ENCODE data around the gene SPTLC3. TPM values are rescaled to one million over a fixed set of nuclear protein-coding genes. Genes with fewer than 3 reads are reported as not detected.

Gene SPTLC3
- polyA plus RNA-seq (ENCODE audit: low read depth in 6 of 6) = not detected

- H3K36me3 Mint-ChIP-seq = no peaks in the 10 kb centered on the region
- peak within 1 kb of the TSS in 4 of 6 donors; percentile 39 to 89 (median 62) for H3K27ac Mint-ChIP-seq
- peaks cover 0 to 15% (median 4%) of the 10 kb centered on the region in 3 donors for H3K27me3 Mint-ChIP-seq
- peak; percentile 8 to 18 for ATAC-seq (ENCODE audit: low read depth in 2 of 2)
- H3K4me3 Mint-ChIP-seq = peak within 1 kb of the TSS in 7 of 8 donors; percentile 28 to 55 (median 43)
- no peaks in the 10 kb centered on the region for H3K9me3 Mint-ChIP-seq
- DNase-seq = no peak
- peaks cover 16 to 22% (median 22%) of the 10 kb centered on the region in 3 donors for H3K4me1 Mint-ChIP-seq
These were observed at the start of gene SPTLC3 for GRCh38 chr20:13008761-13009681. Gene SPTLC3, plus strand, starts transcription at chr20:13008972. Its CDS starts 296 bp downstream, at chr20:13009268.

DNA sequence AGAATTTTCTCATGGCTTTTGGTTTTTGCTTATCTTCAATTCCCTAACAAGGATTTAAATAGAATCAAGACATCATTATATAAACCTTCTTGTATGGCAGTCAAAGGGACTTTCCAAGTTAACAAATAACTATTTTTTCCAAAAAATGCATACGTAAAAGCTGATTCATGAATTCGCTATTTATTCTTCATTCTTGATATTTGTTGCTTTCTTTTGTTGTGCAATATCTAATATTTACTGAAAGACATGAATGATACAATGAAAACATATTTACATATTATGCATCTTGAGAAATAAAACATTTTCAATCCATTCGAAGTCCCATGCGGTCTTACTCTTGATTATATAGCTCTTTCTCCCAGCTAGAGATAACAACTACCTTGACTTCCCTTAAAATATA, 47.0 kb upstream of the SPTLC3 start:
- peaks cover 0 to 3% (median 0%) of the 10 kb centered on the region in 7 donors for H3K9me3 Mint-ChIP-seq
- H3K36me3 Mint-ChIP-seq = no peaks in the 10 kb centered on the region
- H3K4me3 Mint-ChIP-seq = no peak overlapping the region
- DNase-seq (no peak), ATAC-seq (ENCODE audit: low read depth in 2 of 2) (no peak)
- H3K27me3 Mint-ChIP-seq = peaks cover 8 to 10% (median 9%) of the 10 kb centered on the region in 3 donors
- H3K27ac Mint-ChIP-seq = no peak overlapping the region
- H3K4me1 Mint-ChIP-seq = no peaks in the 10 kb centered on the region

GRCh38 chr20:12962895-12963294, 45.9 kb upstream of the SPTLC3 start:
- no peak overlapping the region for H3K4me3 Mint-ChIP-seq
- no peaks in the 10 kb centered on the region for H3K36me3 Mint-ChIP-seq
- no peak for DNase-seq
- ATAC-seq (ENCODE audit: low read depth in 2 of 2) = no peak
- H3K27me3 Mint-ChIP-seq = peaks cover 8 to 10% (median 9%) of the 10 kb centered on the region in 3 donors
- H3K27ac Mint-ChIP-seq = no peak overlapping the region
- H3K9me3 Mint-ChIP-seq = peaks cover 0 to 3% (median 0%) of the 10 kb centered on the region in 7 donors
- no peaks in the 10 kb centered on the region for H3K4me1 Mint-ChIP-seq

DNA sequence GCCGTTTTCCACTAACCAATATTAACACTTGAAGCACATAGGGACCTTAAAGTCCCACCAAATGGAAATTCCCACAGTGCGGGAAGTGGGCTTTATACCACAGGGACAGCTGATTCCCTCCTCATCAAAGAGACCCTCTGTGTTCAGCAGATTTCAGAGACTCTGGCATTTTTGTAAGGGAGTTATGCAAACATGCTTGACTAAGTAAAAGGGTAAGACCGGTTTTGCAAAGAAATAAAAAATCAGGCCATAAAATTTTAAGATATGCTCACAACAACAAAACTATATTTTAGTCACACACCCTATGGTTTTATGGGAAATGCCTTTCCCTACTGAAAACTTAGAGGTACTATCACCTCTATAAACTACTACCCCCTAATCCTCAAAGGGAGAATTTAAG, 45.4 kb upstream of the SPTLC3 start:
- H3K27me3 Mint-ChIP-seq = peaks cover 8 to 10% (median 9%) of the 10 kb centered on the region in 3 donors
- no peak overlapping the region for H3K4me3 Mint-ChIP-seq
- no peak overlapping the region for H3K27ac Mint-ChIP-seq
- H3K9me3 Mint-ChIP-seq = peaks cover 0 to 3% (median 0%) of the 10 kb centered on the region in 7 donors
- no peak for DNase-seq
- ATAC-seq (ENCODE audit: low read depth in 2 of 2) = no peak
- H3K4me1 Mint-ChIP-seq = no peaks in the 10 kb centered on the region
- H3K36me3 Mint-ChIP-seq = no peaks in the 10 kb centered on the region

GRCh38 chr20:12965212-12965869, 43.4 kb upstream of the SPTLC3 start:
- no peak for ATAC-seq (ENCODE audit: low read depth in 2 of 2)
- no peak for DNase-seq
- Mint-ChIP-seq H3K36me3 (no peaks in the 10 kb centered on the region), H3K27ac (no peak overlapping the region), H3K4me3 (no peak overlapping the region), H3K4me1 (no peaks in the 10 kb centered on the region), H3K9me3 (no peaks in the 10 kb centered on the region), H3K27me3 (no peaks in the 10 kb centered on the region)

DNA sequence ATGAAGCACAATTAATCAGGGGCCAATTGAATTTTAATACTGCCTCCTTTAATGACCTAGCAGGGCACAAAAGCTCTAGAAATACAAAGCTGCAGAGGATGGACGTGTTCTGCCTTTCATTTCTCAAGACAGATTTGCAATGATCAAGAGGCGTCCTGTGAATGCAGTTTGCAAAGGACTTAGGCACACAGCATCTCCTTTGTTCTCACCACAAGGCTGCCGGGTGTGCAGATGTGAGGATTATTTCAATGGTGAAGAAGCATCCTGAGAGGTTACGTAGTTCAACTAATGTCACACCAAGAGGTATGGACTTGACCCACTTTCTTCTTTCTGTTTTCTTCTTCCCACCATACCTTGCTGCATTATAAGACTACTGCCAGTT, 42.9 kb upstream of the SPTLC3 start:
- H3K4me1 Mint-ChIP-seq = no peaks in the 10 kb centered on the region
- no peaks in the 10 kb centered on the region for H3K9me3 Mint-ChIP-seq
- no peaks in the 10 kb centered on the region for H3K36me3 Mint-ChIP-seq
- ATAC-seq (ENCODE audit: low read depth in 2 of 2) (no peak), DNase-seq (no peak)
- no peak overlapping the region for H3K4me3 Mint-ChIP-seq
- no peak overlapping the region for H3K27ac Mint-ChIP-seq
- H3K27me3 Mint-ChIP-seq = no peaks in the 10 kb centered on the region

DNA sequence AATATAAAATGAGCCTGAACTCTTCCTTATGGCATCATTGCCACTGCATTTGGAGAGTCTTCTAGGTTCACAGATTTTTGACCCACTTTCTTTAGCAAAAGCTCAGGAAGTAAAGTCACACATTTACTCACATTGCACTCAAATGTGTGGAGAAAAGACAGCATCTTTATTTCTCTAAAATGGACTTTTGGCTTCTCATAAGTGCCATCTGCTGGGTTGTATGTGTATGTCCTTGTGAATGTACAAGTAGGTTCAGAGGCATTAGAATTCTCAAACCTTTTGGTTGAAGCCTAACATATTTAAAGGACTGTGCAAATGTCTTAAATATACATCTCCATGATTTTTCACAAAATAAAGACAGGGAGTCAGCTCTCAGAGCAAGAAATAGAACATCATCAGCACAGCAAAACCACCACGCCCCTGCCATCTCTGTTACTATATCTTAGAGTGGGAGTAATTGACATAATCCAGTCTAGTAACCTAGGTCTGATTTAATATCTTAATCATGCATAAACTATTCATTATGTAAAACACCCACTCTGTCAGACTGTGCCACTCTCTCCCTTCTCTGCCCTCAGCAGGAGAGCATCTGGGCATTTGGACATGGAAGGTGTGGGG, 42.2 kb upstream of the SPTLC3 start:
- ATAC-seq (ENCODE audit: low read depth in 2 of 2) = no peak
- no peaks in the 10 kb centered on the region for H3K4me1 Mint-ChIP-seq
- no peaks in the 10 kb centered on the region for H3K9me3 Mint-ChIP-seq
- DNase-seq = no peak
- H3K36me3 Mint-ChIP-seq = no peaks in the 10 kb centered on the region
- H3K27ac Mint-ChIP-seq = no peak overlapping the region
- no peaks in the 10 kb centered on the region for H3K27me3 Mint-ChIP-seq
- H3K4me3 Mint-ChIP-seq = no peak overlapping the region

DNA sequence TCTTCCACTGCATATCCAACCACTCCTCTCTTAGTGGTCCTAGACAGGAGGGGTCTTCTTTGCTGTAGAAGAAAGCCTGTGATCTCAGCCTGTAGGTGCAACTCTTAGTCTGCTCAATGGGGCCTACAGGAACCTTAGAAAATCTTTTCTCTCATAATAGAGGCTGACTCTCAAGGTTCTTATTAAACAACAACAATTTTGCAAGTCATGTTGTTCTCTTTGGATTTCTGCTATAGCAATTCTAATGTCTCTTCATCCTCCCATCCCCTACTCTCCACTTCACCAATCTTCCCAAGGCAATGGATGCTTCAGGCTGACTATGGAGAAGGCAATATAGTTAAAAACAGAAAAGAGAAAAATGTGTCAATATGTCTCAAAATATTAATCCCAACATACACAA, 40.8 kb upstream of the SPTLC3 start:
- no peaks in the 10 kb centered on the region for H3K27me3 Mint-ChIP-seq
- ATAC-seq (ENCODE audit: low read depth in 2 of 2) (no peak), DNase-seq (no peak)
- no peaks in the 10 kb centered on the region for H3K9me3 Mint-ChIP-seq
- no peak overlapping the region for H3K4me3 Mint-ChIP-seq
- H3K27ac Mint-ChIP-seq = no peak overlapping the region
- H3K36me3 Mint-ChIP-seq = no peaks in the 10 kb centered on the region
- no peaks in the 10 kb centered on the region for H3K4me1 Mint-ChIP-seq

DNA sequence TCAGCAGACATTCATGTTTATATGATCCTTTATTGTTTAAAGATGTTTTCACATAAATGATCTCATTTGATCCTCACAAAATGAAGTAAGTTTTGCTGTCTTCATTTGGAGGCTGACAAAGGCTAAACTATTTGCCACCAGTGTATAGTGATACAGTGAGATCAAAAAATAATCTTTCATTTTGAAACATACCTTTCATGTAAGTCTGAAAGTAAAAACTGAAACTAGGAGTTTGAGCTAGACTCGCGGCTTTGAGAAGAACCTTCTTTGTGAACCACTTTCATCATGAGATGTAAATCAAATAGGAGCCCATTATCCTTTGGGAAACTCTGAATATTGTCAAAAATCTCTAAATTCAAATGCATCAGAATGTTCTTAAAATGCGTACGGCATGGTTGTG, 40.3 kb upstream of the SPTLC3 start:
- Mint-ChIP-seq H3K4me1 (no peaks in the 10 kb centered on the region), H3K4me3 (no peak overlapping the region), H3K36me3 (no peaks in the 10 kb centered on the region), H3K9me3 (no peaks in the 10 kb centered on the region), H3K27ac (no peak overlapping the region), H3K27me3 (peaks cover 0 to 2% (median 0%) of the 10 kb centered on the region in 3 donors)
- no peak for DNase-seq
- ATAC-seq (ENCODE audit: low read depth in 2 of 2) = no peak

DNA sequence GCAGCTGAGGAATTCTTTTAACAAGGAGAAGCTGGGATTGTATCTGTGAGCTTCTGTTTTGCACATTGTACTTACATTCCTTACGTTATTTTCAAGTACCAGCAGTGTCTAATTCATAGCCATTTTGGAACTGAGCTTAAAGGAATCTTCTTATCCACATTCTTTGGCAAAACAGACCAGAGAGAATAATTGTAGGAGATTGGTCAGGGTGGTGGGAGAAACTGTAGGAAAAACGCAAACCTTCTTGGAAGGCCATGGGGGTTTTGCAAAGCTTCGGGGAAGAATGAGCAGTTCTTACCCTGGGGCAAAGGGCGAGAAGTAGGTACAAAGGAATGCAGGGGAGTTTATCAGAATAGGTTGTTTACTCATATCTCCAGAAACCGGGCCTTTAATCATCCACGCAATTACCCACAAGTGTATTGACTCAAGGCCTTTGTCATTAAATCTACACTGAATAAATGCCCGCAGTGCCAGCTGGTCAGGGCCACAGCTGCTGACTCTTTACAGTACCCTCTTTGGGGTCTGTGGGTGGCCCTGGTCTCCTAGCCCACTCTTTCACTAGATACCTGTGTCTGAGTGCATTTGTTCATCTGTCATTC, 39.6 kb upstream of the SPTLC3 start:
- no peak overlapping the region for H3K4me3 Mint-ChIP-seq

DNA sequence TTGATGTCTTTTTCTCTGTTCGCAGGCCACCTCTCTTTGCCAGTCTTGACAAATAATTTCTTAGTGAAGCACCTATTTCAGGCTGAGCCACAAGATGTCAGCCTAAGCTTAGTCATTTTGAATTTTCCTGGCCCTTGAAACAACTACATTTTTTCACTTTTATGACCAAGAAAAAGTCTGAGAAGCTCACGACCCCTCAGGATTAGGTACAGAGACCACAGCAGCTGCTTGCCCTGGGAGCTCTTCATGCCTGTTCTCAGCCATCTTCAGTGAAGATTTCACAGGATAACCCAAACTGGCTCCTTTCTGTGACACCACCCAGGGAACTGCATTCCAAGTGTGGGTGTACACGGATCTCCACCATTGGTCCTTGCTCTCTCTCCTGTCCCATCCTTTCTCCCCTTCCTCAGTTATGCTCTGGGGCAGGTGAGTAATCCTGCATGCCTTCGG, 38.4 kb upstream of the SPTLC3 start:
- ATAC-seq (ENCODE audit: low read depth in 2 of 2) (no peak), DNase-seq (peak; percentile 7)
- no peak overlapping the region for H3K27ac Mint-ChIP-seq
- H3K36me3 Mint-ChIP-seq = no peaks in the 10 kb centered on the region
- H3K4me3 Mint-ChIP-seq = no peak overlapping the region
- H3K27me3 Mint-ChIP-seq = peaks cover 0 to 14% (median 0%) of the 10 kb centered on the region in 3 donors
- H3K9me3 Mint-ChIP-seq = no peaks in the 10 kb centered on the region
- H3K4me1 Mint-ChIP-seq = no peaks in the 10 kb centered on the region

More for the DNA sequence above, 39.6 kb upstream of the SPTLC3 start:
- DNase-seq (no peak), ATAC-seq (ENCODE audit: low read depth in 2 of 2) (no peak)
- H3K9me3 Mint-ChIP-seq = no peaks in the 10 kb centered on the region
- peaks cover 0 to 4% (median 0%) of the 10 kb centered on the region in 3 donors for H3K27me3 Mint-ChIP-seq
- H3K27ac Mint-ChIP-seq = no peak overlapping the region
- no peaks in the 10 kb centered on the region for H3K36me3 Mint-ChIP-seq
- no peaks in the 10 kb centered on the region for H3K4me1 Mint-ChIP-seq

DNA sequence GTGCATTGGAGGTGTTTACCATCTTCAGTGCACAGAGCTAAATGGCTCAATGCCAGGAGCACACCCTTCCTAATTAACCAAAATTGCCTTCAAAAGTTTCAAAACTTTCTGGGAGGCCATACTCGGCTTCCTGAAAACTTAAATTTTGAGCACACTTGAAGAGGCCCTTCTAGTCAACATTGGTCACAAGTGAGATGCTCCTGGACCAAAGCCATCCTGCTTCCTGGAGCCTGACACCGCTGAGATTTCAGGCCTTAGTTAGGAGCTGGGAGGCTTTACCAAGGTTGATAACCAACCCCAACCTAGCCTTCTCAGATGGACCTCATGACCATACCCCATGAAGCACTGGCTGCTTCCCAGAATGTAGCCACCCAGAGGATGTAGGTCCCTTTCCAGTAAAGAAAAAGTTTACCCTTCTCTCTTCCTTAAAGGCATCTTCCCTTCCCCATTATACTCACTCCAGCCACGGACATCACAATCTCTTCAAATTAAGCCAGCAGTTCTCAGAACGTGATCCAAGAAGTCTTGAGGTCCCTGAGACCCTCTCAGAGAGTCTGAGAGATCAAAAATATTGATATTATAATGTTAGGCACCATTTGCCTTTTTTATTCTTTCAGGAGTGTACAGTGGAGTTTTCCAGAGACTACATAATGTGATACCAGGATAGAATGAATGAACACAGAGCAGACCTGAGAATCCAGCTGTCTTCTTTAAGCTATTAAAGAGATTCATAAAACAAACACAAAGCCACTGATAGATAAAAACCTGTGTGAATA, 32.8 kb upstream of the SPTLC3 start:
- Mint-ChIP-seq H3K27ac (no peak overlapping the region), H3K4me3 (no peak overlapping the region), H3K27me3 (peaks cover 15 to 18% (median 15%) of the 10 kb centered on the region in 3 donors), H3K4me1 (no peaks in the 10 kb centered on the region), H3K36me3 (no peaks in the 10 kb centered on the region), H3K9me3 (peaks cover 0 to 2% (median 0%) of the 10 kb centered on the region in 7 donors)
- no peak for DNase-seq
- ATAC-seq (ENCODE audit: low read depth in 2 of 2) = no peak
